Neuronal stem cell (in vitro differentiated cells): ENCODE data around the gene EIF5A.

ENCODE experiments used
- DNase-seq: peaks from one replicate; pipeline ENCODE4 v3.0.0-alpha.2; 2013; ENCODE audit warnings: low spot score
- H2AFZ ChIP-seq: one replicate; pipeline ENCODE4 v1.6.1; 2013; ENCODE audit warnings: mild to moderate bottlenecking, low read length, inconsistent platforms
- H2AK5ac ChIP-seq: 2 replicates; pipeline ENCODE4 v1.6.1; 2013; ENCODE audit warnings: low read depth, mild to moderate bottlenecking, inconsistent platforms, low read length, moderate library complexity, mixed read lengths
- H2BK120ac ChIP-seq: 2 replicates; pipeline ENCODE4 v1.6.1; 2013; ENCODE audit warnings: low read depth, mild to moderate bottlenecking, inconsistent platforms, low read length, moderate library complexity, mixed read lengths
- H2BK12ac ChIP-seq: one replicate; pipeline ENCODE4 v1.6.1; 2013; ENCODE audit warnings: low read length, inconsistent platforms
- H2BK15ac ChIP-seq: 2 replicates; pipeline ENCODE4 v1.6.1; 2013; ENCODE audit warnings: mild to moderate bottlenecking, low read length, inconsistent platforms, mixed read lengths
- H2BK5ac ChIP-seq: one replicate; pipeline ENCODE4 v1.6.1; 2013; ENCODE audit warnings: inconsistent platforms, mild to moderate bottlenecking, low read length, moderate library complexity
- H3K14ac ChIP-seq: one replicate; pipeline ENCODE4 v1.6.1; 2013; ENCODE audit warnings: low read length, inconsistent platforms
- H3K18ac ChIP-seq: 2 replicates; pipeline ENCODE4 v1.6.1; 2013; ENCODE audit warnings: low read length, inconsistent platforms
- H3K23ac ChIP-seq: 2 replicates; pipeline ENCODE4 v1.6.1; 2013; ENCODE audit warnings: low read depth, mild to moderate bottlenecking, mixed read lengths, low read length, inconsistent platforms; ENCODE audit not compliant: poor library complexity
- H3K27ac ChIP-seq: replicated peaks from 3 replicates; pipeline ENCODE4 v1.5.1; 2013; ENCODE audit warnings: low read length, inconsistent platforms
- H3K27me3 ChIP-seq, 3 experiments: 2 replicates each; pipeline ENCODE4 v1.6.1; 2013; ENCODE audit warnings: low read length in 3 of 3, mild to moderate bottlenecking in 2 of 3, inconsistent platforms in 1 of 3, low read depth in 1 of 3, mixed read lengths in 1 of 3, moderate library complexity in 1 of 3; ENCODE audit not compliant: control insufficient read depth in 3 of 3, insufficient read depth in 3 of 3
- H3K36me3 ChIP-seq, 2 donors: replicated peaks in 1 of 2; 2 replicates each; pipeline ENCODE4 v1.6.1; 2013; ENCODE audit warnings: low read length in 2 of 2; ENCODE audit not compliant: control insufficient read depth in 2 of 2, insufficient read depth in 2 of 2
- H3K4ac ChIP-seq: 2 replicates; pipeline ENCODE4 v1.6.1; 2013; ENCODE audit warnings: inconsistent platforms, mild to moderate bottlenecking, low read length, moderate library complexity
- H3K4me1 ChIP-seq, 2 donors: 1 replicate in 1 of 2; 2 replicates in 1 of 2; pipeline ENCODE4 v1.6.1; 2013; ENCODE audit warnings: low read length in 2 of 2, low read depth in 1 of 2; ENCODE audit not compliant: control insufficient read depth in 2 of 2, insufficient read depth in 1 of 2
- H3K4me2 ChIP-seq: one replicate; pipeline ENCODE4 v1.6.1; 2013; ENCODE audit warnings: mild to moderate bottlenecking, low read length, inconsistent platforms; ENCODE audit not compliant: insufficient read depth, poor library complexity, severe bottlenecking
- H3K4me3 ChIP-seq, 2 donors: 2 replicates each; pipeline ENCODE4 v1.5.1; 2013; ENCODE audit warnings: low read length in 2 of 2, mild to moderate bottlenecking in 2 of 2, inconsistent platforms in 1 of 2, moderate library complexity in 1 of 2
- H3K79me1 ChIP-seq: one replicate; pipeline ENCODE4 v1.6.1; 2013; ENCODE audit warnings: low read depth, mild to moderate bottlenecking, inconsistent platforms, low read length, moderate library complexity
- H3K9ac ChIP-seq: one replicate; pipeline ENCODE4 v1.6.1; 2013; ENCODE audit warnings: mild to moderate bottlenecking, low read depth, low read length, inconsistent platforms; ENCODE audit not compliant: poor library complexity
- H3K9me3 ChIP-seq, 2 donors: replicated peaks in 1 of 2; 2 replicates each; pipeline versions ENCODE3 to v1.6.1; 2013; ENCODE audit warnings: low read length in 2 of 2, mild to moderate bottlenecking in 2 of 2, inconsistent platforms in 1 of 2, low read depth in 1 of 2, mixed read lengths in 1 of 2, moderate library complexity in 1 of 2; ENCODE audit not compliant: control insufficient read depth in 2 of 2, insufficient read depth in 1 of 2
- H4K8ac ChIP-seq: one replicate; pipeline ENCODE4 v1.6.1; 2013; ENCODE audit warnings: low read depth, mild to moderate bottlenecking, inconsistent platforms, low read length, moderate library complexity
- H4K91ac ChIP-seq: one replicate; pipeline ENCODE4 v1.6.1; 2013; ENCODE audit warnings: low read length, low read depth, mild to moderate bottlenecking, inconsistent platforms; ENCODE audit not compliant: poor library complexity
- WGBS, 2 donors: extraction: QIAGEN DNeasy Blood & Tissue Kit; methylation state at CpG; one replicate each; pipeline ENCODE4 v1.1.7; 2013; ENCODE audit warnings: missing lambda C conversion rate in 2 of 2, mixed read lengths in 1 of 2; ENCODE audit not compliant: insufficient read length in 2 of 2, insufficient replicate concordance in 1 of 2; ENCODE audit errors: extremely low coverage in 2 of 2; 5-methylcytosine and 5-hydroxymethylcytosine counted together

EIF5A gene

GRCh38 chr17:7327056-7327455, 19.6 kb downstream of the EIF5A start:
- no peak overlapping the region for H2BK15ac ChIP-seq
- peaks cover 18% of the 10 kb centered on the region for H3K79me1 ChIP-seq
- H3K4me1 ChIP-seq: peaks cover 13 to 15% of the 10 kb centered on the region in 2 donors
- H2AK5ac ChIP-seq: no peak overlapping the region
- no peak for DNase-seq
- H3K36me3 ChIP-seq: peaks cover 39 to 52% of the 10 kb centered on the region in 2 donors
- H4K91ac ChIP-seq: no peak overlapping the region
- peak overlapping the region; percentile 51 for H2BK12ac ChIP-seq
- no peak overlapping the region for H3K9ac ChIP-seq
- H3K9me3 ChIP-seq: no peaks in the 10 kb centered on the region
- no peak overlapping the region for H4K8ac ChIP-seq
- H3K4ac ChIP-seq: no peak overlapping the region
- no peak overlapping the region for H2AFZ ChIP-seq
- H3K18ac ChIP-seq: no peak overlapping the region
- H3K23ac ChIP-seq: no peak overlapping the region
- no peak overlapping the region for H3K27ac ChIP-seq
- no CpG with 5 or more reads among the region's 7 CpGs for WGBS, 2 donors
- H3K27me3 ChIP-seq: no peaks in the 10 kb centered on the region
- H2BK5ac ChIP-seq: no peak overlapping the region
- H2BK120ac ChIP-seq: no peak overlapping the region
- H3K4me2 ChIP-seq: no peak overlapping the region
- no peak overlapping the region for H3K14ac ChIP-seq
- no peak overlapping the region for H3K4me3 ChIP-seq

- no CpG with 5 or more reads among the region's 17 CpGs for WGBS, 2 donors
- H3K79me1 ChIP-seq: peaks cover 18% of the 10 kb centered on the region
Measured at GRCh38 chr17:7327501-7327900, 20.1 kb downstream of the EIF5A start.

GRCh38 chr17:7328009-7328408, 20.6 kb downstream of the EIF5A start:
- peaks cover 18% of the 10 kb centered on the region for H3K79me1 ChIP-seq
- H2AFZ ChIP-seq: no peak overlapping the region
- no peak overlapping the region for H3K9ac ChIP-seq
- no peak overlapping the region for H2BK12ac ChIP-seq
- H3K36me3 ChIP-seq: peaks cover 29 to 42% of the 10 kb centered on the region in 2 donors
- no peak overlapping the region for H2BK15ac ChIP-seq
- H3K18ac ChIP-seq: no peak overlapping the region
- no peak overlapping the region for H3K27ac ChIP-seq
- H2BK5ac ChIP-seq: no peak overlapping the region
- no CpG with 5 or more reads among the region's 1 CpG for WGBS, 2 donors
- H3K14ac ChIP-seq: no peak overlapping the region
- H3K27me3 ChIP-seq: no peaks in the 10 kb centered on the region
- no peak overlapping the region for H4K91ac ChIP-seq
- H3K4ac ChIP-seq: no peak overlapping the region
- peak overlapping the region; percentile 77 for H3K4me2 ChIP-seq
- DNase-seq: no peak
- H2AK5ac ChIP-seq: no peak overlapping the region
- peak overlapping the region in 1 of 2 donors; percentile 96 for H3K4me3 ChIP-seq
- H2BK120ac ChIP-seq: no peak overlapping the region
- no peak overlapping the region for H3K23ac ChIP-seq
- no peak overlapping the region for H4K8ac ChIP-seq
- H3K4me1 ChIP-seq: peaks cover 13 to 15% of the 10 kb centered on the region in 2 donors
- H3K9me3 ChIP-seq: no peaks in the 10 kb centered on the region

More at GRCh38 chr17:7327501-7327900, 20.1 kb downstream of the EIF5A start:
- H4K8ac ChIP-seq: no peak overlapping the region
- H2BK12ac ChIP-seq: no peak overlapping the region
- no peak overlapping the region for H3K4me2 ChIP-seq
- H3K36me3 ChIP-seq: peaks cover 34 to 47% of the 10 kb centered on the region in 2 donors
- no peak overlapping the region for H2BK120ac ChIP-seq
- H2AK5ac ChIP-seq: no peak overlapping the region
- no peaks in the 10 kb centered on the region for H3K9me3 ChIP-seq
- no peak overlapping the region for H3K14ac ChIP-seq
- H2BK15ac ChIP-seq: no peak overlapping the region
- no peak overlapping the region for H3K9ac ChIP-seq
- H4K91ac ChIP-seq: no peak overlapping the region
- H3K4me1 ChIP-seq: peaks cover 13 to 15% of the 10 kb centered on the region in 2 donors
- no peak overlapping the region for H2AFZ ChIP-seq
- peak overlapping the region; percentile 15 for H3K4ac ChIP-seq
- peak overlapping the region in 1 of 2 donors; percentile 4 for H3K4me3 ChIP-seq
- DNase-seq: no peak
- H3K27ac ChIP-seq: no peak overlapping the region
- H2BK5ac ChIP-seq: no peak overlapping the region
- H3K27me3 ChIP-seq: no peaks in the 10 kb centered on the region
- no peak overlapping the region for H3K18ac ChIP-seq
- no peak overlapping the region for H3K23ac ChIP-seq

GRCh38 chr17:7328840-7329373, 21.5 kb downstream of the EIF5A start, which contains the start of gene NEURL4:
Gene NEURL4 (minus strand): TSS chr17:7329335. CDS start chr17:7329312, 23 bp downstream.
- H3K27ac ChIP-seq: peak within 1 kb of the TSS; percentile 94
- H2BK120ac ChIP-seq: peak within 1 kb of the TSS; percentile 63
- H3K4me3 ChIP-seq: peak within 1 kb of the TSS; percentile 96 to 99
- H3K4ac ChIP-seq: peak within 1 kb of the TSS; percentile 27
- no peak within 1 kb of the TSS for H2BK12ac ChIP-seq
- H4K91ac ChIP-seq: no peak within 1 kb of the TSS
- H3K18ac ChIP-seq: peak within 1 kb of the TSS; percentile 96
- peak within 1 kb of the TSS; percentile 100 for H3K14ac ChIP-seq
- WGBS, 2 donors: no CpG with 5 or more reads among the region's 50 CpGs
- H2AFZ ChIP-seq: peak within 1 kb of the TSS; percentile 86
- H3K4me2 ChIP-seq: peak within 1 kb of the TSS; percentile 87
- peak within 1 kb of the TSS; percentile 85 for H2BK5ac ChIP-seq
- H2AK5ac ChIP-seq: peak within 1 kb of the TSS; percentile 74
- H2BK15ac ChIP-seq: peak within 1 kb of the TSS; percentile 46
- H3K4me1 ChIP-seq: peaks cover 13 to 15% of the 10 kb centered on the region in 2 donors
- H3K9ac ChIP-seq: peak within 1 kb of the TSS; percentile 100
- DNase-seq: no peak
- peak within 1 kb of the TSS; percentile 100 for H3K23ac ChIP-seq
- no peaks in the 10 kb centered on the region for H3K27me3 ChIP-seq
- peaks cover 20 to 33% of the 10 kb centered on the region in 2 donors for H3K36me3 ChIP-seq
- peaks cover 14% of the 10 kb centered on the region for H3K79me1 ChIP-seq
- H4K8ac ChIP-seq: peak within 1 kb of the TSS; percentile 59
- no peaks in the 10 kb centered on the region for H3K9me3 ChIP-seq
